Neutrophil (primary cell): ENCODE measurements around the gene GPR146.

ENCODE experiments used
- H3K27ac ChIP-seq: fragments of 200-600 bp; sonication (generic); 2 replicates; pipeline ENCODE4 v1.5.1; 2016; ENCODE audit warnings: mild to moderate bottlenecking, moderate library complexity
- H3K27me3 ChIP-seq: fragments of 200-600 bp; sonication (generic); 2 replicates; pipeline ENCODE4 v1.6.0; 2016; ENCODE audit warnings: mild to moderate bottlenecking
- H3K36me3 ChIP-seq: fragments of 200-600 bp; sonication (generic); 2 replicates; pipeline ENCODE4 v1.5.1; 2017
- H3K4me1 ChIP-seq, 2 experiments: fragments of 200-600 bp in 1 of 2; sonication (generic) in 1 of 2; 1 replicate in 1 of 2; 2 replicates in 1 of 2; pipeline versions ENCODE4 v1.5.1 to v1.6.1; 2013 to 2016; ENCODE audit warnings: low read depth in 1 of 2, low read length in 1 of 2, mild to moderate bottlenecking in 1 of 2, moderate library complexity in 1 of 2; ENCODE audit not compliant: control insufficient read depth in 1 of 2, insufficient read depth in 1 of 2
- H3K4me3 ChIP-seq, 2 experiments: fragments of 200-600 bp in 1 of 2; sonication (generic) in 1 of 2; 1 replicate in 1 of 2; 2 replicates in 1 of 2; pipeline ENCODE4 v1.5.1; 2013 to 2016; ENCODE audit warnings: low read depth in 1 of 2, low read length in 1 of 2, mild to moderate bottlenecking in 1 of 2, moderate library complexity in 1 of 2
- H3K9me3 ChIP-seq: fragments of 200-600 bp; sonication (generic); 2 replicates; pipeline ENCODE4 v1.5.1; 2016
- CTCF ChIP-seq: fragments of 200-600 bp; sonication (generic); IDR thresholded peaks from 2 replicates; pipeline ENCODE4 v1.5.1; 2016; ENCODE audit warnings: antibody characterized with exemption

Gene GPR146

GRCh38 chr7:1055491-1055955 is 11.2 kb downstream of the GPR146 start:
- no peak for TF ChIP-seq CTCF
- Histone ChIP-seq H3K4me1 (peaks cover 0 to 6% of the 10 kb centered on the region in 2 experiments), H3K36me3 (no peaks in the 10 kb centered on the region), H3K27ac (no peak overlapping the region), H3K4me3 (no peak overlapping the region), H3K9me3 (no peaks in the 10 kb centered on the region), H3K27me3 (peaks cover 85% of the 10 kb centered on the region)

GRCh38 chr7:1055956-1056784 is 11.8 kb downstream of the GPR146 start:
- H3K27ac ChIP-seq, result no peak overlapping the region
- no peak for TF ChIP-seq CTCF
- H3K9me3 ChIP-seq, result no peaks in the 10 kb centered on the region
- H3K4me1 ChIP-seq, result peaks cover 5 to 8% of the 10 kb centered on the region in 2 experiments
- no peak overlapping the region for H3K4me3 ChIP-seq
- peaks cover 92% of the 10 kb centered on the region for H3K27me3 ChIP-seq
- no peaks in the 10 kb centered on the region for H3K36me3 ChIP-seq

- no peaks in the 10 kb centered on the region for H3K9me3 ChIP-seq
- H3K4me3 ChIP-seq, result no peak overlapping the region
- peaks cover 5 to 8% of the 10 kb centered on the region in 2 experiments for H3K4me1 ChIP-seq
- no peaks in the 10 kb centered on the region for H3K36me3 ChIP-seq
- no peak overlapping the region for H3K27ac ChIP-seq
- TF ChIP-seq CTCF, result no peak
- H3K27me3 ChIP-seq, result peaks cover 99% of the 10 kb centered on the region
Measured at GRCh38 chr7:1056785-1057410, 12.6 kb downstream of the GPR146 start.

GRCh38 chr7:1057416-1058291 is 13.3 kb downstream of the GPR146 start:
- Histone ChIP-seq H3K36me3 (no peaks in the 10 kb centered on the region), H3K4me1 (peaks cover 5 to 8% of the 10 kb centered on the region in 2 experiments), H3K27me3 (peaks cover 100% of the 10 kb centered on the region), H3K27ac (no peak overlapping the region), H3K9me3 (no peaks in the 10 kb centered on the region), H3K4me3 (no peak overlapping the region)
- TF ChIP-seq CTCF, result no peak

- Histone ChIP-seq H3K36me3 (no peaks in the 10 kb centered on the region), H3K4me1 (peaks cover 5 to 8% of the 10 kb centered on the region in 2 experiments), H3K4me3 (no peak overlapping the region), H3K9me3 (no peaks in the 10 kb centered on the region), H3K27ac (no peak overlapping the region), H3K27me3 (peaks cover 100% of the 10 kb centered on the region)
- no peak for TF ChIP-seq CTCF
Measured at GRCh38 chr7:1058311-1058710, 14.0 kb downstream of the GPR146 start.
